Kidney (tissue), 22 donors: Measurements from ENCODE around the gene HOXD1. TPM values are rescaled to one million over a fixed set of nuclear protein-coding genes. Genes with fewer than 3 reads are reported as not detected.
A peak's percentile ranks its signal among the peaks of the same experiment; 100 is the strongest.

Source experiments
- DNase-seq, 5 donors: peaks; one replicate each; pipeline ENCODE4 v3.0.0-alpha.2; 2013 to 2020
- FAIRE-seq: peaks from 2 replicates; lab custom pipeline; 2012; peaks lifted over from hg19 to GRCh38; lab: Jason Lieb, UNC
- H3K27ac ChIP-seq, 2 donors: one replicate each; pipeline ENCODE4 v1.7.0; 2013; ENCODE audit warnings: low read depth in 2 of 2, low read length in 2 of 2, inconsistent platforms in 1 of 2
- H3K27me3 ChIP-seq: one replicate; pipeline ENCODE4 v1.7.1; 2013; ENCODE audit warnings: low read length, inconsistent platforms; ENCODE audit not compliant: control insufficient read depth, insufficient read depth
- H3K36me3 ChIP-seq, 3 donors: one replicate each; pipeline versions ENCODE4 v1.7.0 to v1.7.1; 2013; ENCODE audit warnings: low read length in 3 of 3, control low read depth in 1 of 3, inconsistent platforms in 1 of 3; ENCODE audit not compliant: insufficient read depth in 3 of 3, control insufficient read depth in 2 of 3
- H3K4me1 ChIP-seq, 3 donors: one replicate each; pipeline versions ENCODE4 v1.7.0 to v1.7.1; 2013; ENCODE audit warnings: low read length in 3 of 3, inconsistent platforms in 1 of 3, low read depth in 1 of 3; ENCODE audit not compliant: control insufficient read depth in 2 of 3, insufficient read depth in 2 of 3
- H3K4me3 ChIP-seq, 3 donors: one replicate each; pipeline versions ENCODE4 v1.7.0 to v1.8.1; 2013; ENCODE audit warnings: low read length in 3 of 3, control low read depth in 1 of 3, inconsistent platforms in 1 of 3
- H3K9ac ChIP-seq, 3 donors: one replicate each; pipeline versions ENCODE4 v1.7.0 to v1.7.1; 2013; ENCODE audit warnings: low read length in 3 of 3, control low read depth in 1 of 3, inconsistent platforms in 1 of 3
- H3K9me3 ChIP-seq, 3 donors: one replicate each; pipeline versions ENCODE4 v1.7.0 to v1.7.1; 2013; ENCODE audit warnings: low read length in 3 of 3, control low read depth in 1 of 3, inconsistent platforms in 1 of 3; ENCODE audit not compliant: control insufficient read depth in 2 of 3, insufficient read depth in 1 of 3
- CTCF ChIP-seq: IDR thresholded peaks from 3 replicates; pipeline ENCODE4 v1.5.1; 2012; ENCODE audit warnings: mild to moderate bottlenecking, moderate library complexity, borderline replicate concordance; ENCODE audit not compliant: insufficient read depth; ENCODE audit errors: extremely low read depth
- intact Hi-C: fragments of 100-400 bp; cut with DNase I; formaldehyde crosslinking; loops from one replicate; pipeline ENCODE4 v1.11.1; 2022
- long read RNA-seq, 10 donors: library from polyadenylated mRNA in 1 of 10; unstranded in 1 of 10; transcript quantifications; one replicate each; pipeline ENCODE4 v2.0.0 and lab custom pipeline, GENCODE V29; 2021 to 2026
- polyA plus RNA-seq: library from polyadenylated mRNA; stranded (reverse); fragments of 350-450 nt; fragmentation: Illumina TruSeq; extraction: RNeasy Lipid Tissue Mini Kit (QIAGEN cat#74804); gene quantifications from one replicate; pipeline ENCODE4 v1.2.3, GENCODE V29; 2014; ENCODE audit warnings: low read depth, low replicate concordance; ENCODE audit not compliant: insufficient read depth
- total RNA-seq: library from RNA; stranded (reverse); fragmentation: NEBNext Ultra II Directional; extraction: Animal tissue kit (Norgen Biotek cat#: 25700); gene quantifications from one replicate; pipeline ENCODE4 v1.2.1, GENCODE V29; 2021
- donor health status: control.
- donor health status: control.
- donor health status: control.
- donor health status: control.
- donor health status: control.
- donor health status: DM: yes; HTN: yes; CAD: no.
- donor health status: Normal renal cell carcinoma (clear cell type).

Gene HOXD1
- total RNA-seq = 11.3 TPM
- polyA plus RNA-seq = 4.3 TPM
- long read RNA-seq, donor 1, transcript HOXD1-201 (2 exons, 1,975 nt) = major isoform, 7 of 7 reads
- long read RNA-seq, donor 1, partial matches to known transcripts = 0 of 7 reads
- long read RNA-seq, donor 1, other reads (novel, unspliced or antisense) = 0 of 7 reads
- long read RNA-seq, donor 2, transcript HOXD1-201 (2 exons, 1,975 nt) = major isoform, 7 of 7 reads
- long read RNA-seq, donor 2, partial matches to known transcripts = 0 of 7 reads
- long read RNA-seq, donor 2, other reads (novel, unspliced or antisense) = 0 of 7 reads
- long read RNA-seq, donor 3, transcript HOXD1-201 (2 exons, 1,975 nt) = major isoform, 5 of 5 reads
- long read RNA-seq, donor 3, partial matches to known transcripts = 0 of 5 reads
- long read RNA-seq, donor 3, other reads (novel, unspliced or antisense) = 0 of 5 reads
- long read RNA-seq, donor 4, partial matches to known transcripts = 0 of 4 reads
- long read RNA-seq, donor 4, other reads (novel, unspliced or antisense) = 0 of 4 reads
- long read RNA-seq, donor 5, partial matches to known transcripts = 0 of 1 reads
- long read RNA-seq, donor 5, other reads (novel, unspliced or antisense) = 0 of 1 reads
- long read RNA-seq, donor 6, partial matches to known transcripts = 325 of 326 reads
- long read RNA-seq, donor 6, other reads (novel, unspliced or antisense) = 0 of 326 reads
- long read RNA-seq, donor 7, transcript HOXD1-201 (2 exons, 1,975 nt) = major isoform, 17 of 24 reads
- long read RNA-seq, donor 7, partial matches to known transcripts = 2 of 24 reads
- long read RNA-seq, donor 7, other reads (novel, unspliced or antisense) = 5 of 24 reads
- long read RNA-seq, donor 8, transcript HOXD1-201 (2 exons, 1,975 nt) = major isoform, 8 of 8 reads
- long read RNA-seq, donor 8, partial matches to known transcripts = 0 of 8 reads
- long read RNA-seq, donor 8, other reads (novel, unspliced or antisense) = 0 of 8 reads
- long read RNA-seq, donor 9, partial matches to known transcripts = 0 of 4 reads
- long read RNA-seq, donor 9, other reads (novel, unspliced or antisense) = 0 of 4 reads
- long read RNA-seq, donor 10, transcript HOXD1-201 (2 exons, 1,975 nt) = major isoform, 8 of 8 reads
- long read RNA-seq, donor 10, partial matches to known transcripts = 0 of 8 reads
- long read RNA-seq, donor 10, other reads (novel, unspliced or antisense) = 0 of 8 reads

GRCh38 chr2:176187899-176188773 lies at the start of gene HOXD1:
TSS of gene HOXD1 (plus strand) at chr2:176188668. CDS start at chr2:176188802, 134 bp downstream.
- Histone ChIP-seq H3K4me1 (peaks cover 0 to 4% (median 0%) of the 10 kb centered on the region in 3 donors), H3K27ac (peak within 1 kb of the TSS; percentile 77 to 83), H3K27me3 (no peaks in the 10 kb centered on the region), H3K36me3 (no peaks in the 10 kb centered on the region), H3K4me3 (peak within 1 kb of the TSS; percentile 85 to 96 (median 89)), H3K9me3 (no peaks in the 10 kb centered on the region), H3K9ac (peak within 1 kb of the TSS; percentile 73 to 88 (median 86))
- DNase-seq (peak; percentile 84 to 91 (median 89)), FAIRE-seq (no peak)
- intact Hi-C loops = no loop called here
- no peak for TF ChIP-seq CTCF

GRCh38 chr2:176138923-176139660 lies 49.4 kb upstream of the HOXD1 start:
- Histone ChIP-seq H3K27ac (peak overlapping the region; percentile 94 to 97), H3K9me3 (no peaks in the 10 kb centered on the region), H3K4me3 (peak overlapping the region; percentile 71 to 84 (median 73)), H3K4me1 (peaks cover 6 to 25% (median 18%) of the 10 kb centered on the region in 3 donors), H3K9ac (peak overlapping the region; percentile 44 to 95 (median 80)), H3K36me3 (no peaks in the 10 kb centered on the region), H3K27me3 (no peaks in the 10 kb centered on the region)
- no peak for FAIRE-seq
- TF ChIP-seq CTCF = no peak
- intact Hi-C loops = no loop called here
- peak in 3 of 5 donors; percentile 58 to 76 (median 75) for DNase-seq
